ENCODE data around the gene UBAP2. TPM values are rescaled to one million over a fixed set of nuclear protein-coding genes. Genes with fewer than 3 reads are reported as not detected.
A peak's percentile ranks its signal among the peaks of the same experiment; 100 is the strongest.
"Not testable (repeated sequence)": the region's sequence is repeated elsewhere in the genome, so short reads cannot be mapped to it uniquely, and the experiment has no call there.

The UBAP2 gene
- total RNA-seq, 1 experiment from 2014 or later: 60.8 TPM

- Mint-ChIP-seq H3K9me3 (no peaks in the 10 kb centered on the region), H3K36me3 (ENCODE audit: insufficient read depth in 1 of 3, low read depth in 3 of 3) (peaks cover 4 to 54% (median 38%) of the 10 kb centered on the region in 3 experiments; a peak in 5 of 7 replicates), H3K4me3 (no peak overlapping the region), H3K4me1 (no peaks in the 10 kb centered on the region), H3K27ac (peak overlapping the region in 2 of 3 experiments; percentile 49 to 52; a peak in 2 of 7 replicates), H3K27me3 (ENCODE audit: low read depth) (no peaks in the 10 kb centered on the region)
- no peak overlapping the region for H4K5ac ChIP-seq (ENCODE audit: insufficient read length, low read depth, low read length)
- no peak overlapping the region for H2BK20ac ChIP-seq (ENCODE audit: low read depth, low read length, poor library complexity, severe bottlenecking)
- no peak overlapping the region for H3K56ac ChIP-seq (ENCODE audit: insufficient read length, low read depth, low read length)
- H3K79me2 ChIP-seq (ENCODE audit: insufficient read depth, low read length): no peaks in the 10 kb centered on the region
- no peaks in the 10 kb centered on the region for H4K20me1 ChIP-seq (ENCODE audit: control insufficient read depth, insufficient read depth, insufficient read length)
- H3K4ac ChIP-seq (ENCODE audit: low read depth, low read length): no peak overlapping the region
- H3K4me2 ChIP-seq (ENCODE audit: insufficient read depth, insufficient read length, low read length): no peak overlapping the region
- WGBS (ENCODE audit: extremely low coverage, insufficient read length, low lambda C conversion rate): no CpG with 5 or more reads among the region's 2 CpGs
- no peak overlapping the region for H3T11ph ChIP-seq (ENCODE audit: low read length)
- H4K91ac ChIP-seq (ENCODE audit: insufficient read length, low read depth, low read length): no peak overlapping the region
- no peak overlapping the region for H3K9ac ChIP-seq (ENCODE audit: extremely low read depth, insufficient read length, low read length)
- no peak overlapping the region for H2BK5ac ChIP-seq (ENCODE audit: insufficient read length, low read length)
- H2BK12ac ChIP-seq (ENCODE audit: insufficient read length, low read depth, low read length): no peak overlapping the region
- H2BK120ac ChIP-seq (ENCODE audit: low read depth, low read length, poor library complexity, severe bottlenecking): no peak overlapping the region
- no peak for DNase-seq
- no peaks in the 10 kb centered on the region for H3K27me3 ChIP-seq (ENCODE audit: insufficient read depth, low read length)
- no peak overlapping the region for H3K18ac ChIP-seq (ENCODE audit: insufficient read length, low read depth, low read length)
- H2AK5ac ChIP-seq (ENCODE audit: insufficient read length, low read length): no peak overlapping the region
- no peak overlapping the region for H4K8ac ChIP-seq (replicated peaks; ENCODE audit: insufficient read length, low read depth, low read length)
- no peaks in the 10 kb centered on the region for H3K23me2 ChIP-seq (ENCODE audit: insufficient read length, low read depth, low read length, poor library complexity, severe bottlenecking)
- no peaks in the 10 kb centered on the region for H3K79me1 ChIP-seq (ENCODE audit: insufficient read depth, low read depth, low read length, poor library complexity, severe bottlenecking)
- no peak overlapping the region for H2AFZ ChIP-seq (ENCODE audit: low read length)
- H3K4me1 ChIP-seq (ENCODE audit: insufficient read depth, low read length): no peaks in the 10 kb centered on the region
- H2BK15ac ChIP-seq (ENCODE audit: low read depth, low read length): no peak overlapping the region
- no peak overlapping the region for H3K23ac ChIP-seq (ENCODE audit: insufficient read length, low read depth, low read length)
- no peak for TF ChIP-seq CTCF (conservative IDR thresholded peaks at IDR 0.05)
- H3K14ac ChIP-seq (ENCODE audit: insufficient read depth, low read length): no peak overlapping the region
- no peaks in the 10 kb centered on the region for H3K9me3 ChIP-seq (ENCODE audit: control insufficient read depth, low read depth, low read length)
- H3K27ac ChIP-seq (ENCODE audit: insufficient read length, low read depth, low read length): no peak overlapping the region
Observed at GRCh38 chr9:33964086-33964768, 84.5 kb downstream of the UBAP2 start.

- not testable (repeated sequence) for H2AFZ ChIP-seq (ENCODE audit: low read length); H3K9me3 ChIP-seq (ENCODE audit: control insufficient read depth, low read depth, low read length); H4K91ac ChIP-seq (ENCODE audit: insufficient read length, low read depth, low read length); H4K20me1 ChIP-seq (ENCODE audit: control insufficient read depth, insufficient read depth, insufficient read length); DNase-seq; H3K4me3 Mint-ChIP-seq; H2AK5ac ChIP-seq (ENCODE audit: insufficient read length, low read length); H3K23me2 ChIP-seq (ENCODE audit: insufficient read length, low read depth, low read length, poor library complexity, severe bottlenecking); H3K4me1 Mint-ChIP-seq; H4K5ac ChIP-seq (ENCODE audit: insufficient read length, low read depth, low read length); H3K4me2 ChIP-seq (ENCODE audit: insufficient read depth, insufficient read length, low read length); H3K23ac ChIP-seq (ENCODE audit: insufficient read length, low read depth, low read length); H2BK12ac ChIP-seq (ENCODE audit: insufficient read length, low read depth, low read length); H4K8ac ChIP-seq (replicated peaks; ENCODE audit: insufficient read length, low read depth, low read length); H3K27me3 ChIP-seq (ENCODE audit: insufficient read depth, low read length); H3K14ac ChIP-seq (ENCODE audit: insufficient read depth, low read length); H2BK120ac ChIP-seq (ENCODE audit: low read depth, low read length, poor library complexity, severe bottlenecking); H3K27ac ChIP-seq (ENCODE audit: insufficient read length, low read depth, low read length); H3K4me1 ChIP-seq (ENCODE audit: insufficient read depth, low read length); H3K18ac ChIP-seq (ENCODE audit: insufficient read length, low read depth, low read length); H3K27me3 Mint-ChIP-seq (ENCODE audit: low read depth); H3K56ac ChIP-seq (ENCODE audit: insufficient read length, low read depth, low read length); H2BK15ac ChIP-seq (ENCODE audit: low read depth, low read length); H3K27ac Mint-ChIP-seq; H3K4ac ChIP-seq (ENCODE audit: low read depth, low read length); H2BK5ac ChIP-seq (ENCODE audit: insufficient read length, low read length); H3K9me3 Mint-ChIP-seq; H3K79me2 ChIP-seq (ENCODE audit: insufficient read depth, low read length); H3T11ph ChIP-seq (ENCODE audit: low read length); H3K79me1 ChIP-seq (ENCODE audit: insufficient read depth, low read depth, low read length, poor library complexity, severe bottlenecking); H2BK20ac ChIP-seq (ENCODE audit: low read depth, low read length, poor library complexity, severe bottlenecking); H3K9ac ChIP-seq (ENCODE audit: extremely low read depth, insufficient read length, low read length)
- WGBS (ENCODE audit: extremely low coverage, insufficient read length, low lambda C conversion rate): no CpG with 5 or more reads among the region's 7 CpGs
- H3K36me3 Mint-ChIP-seq (ENCODE audit: insufficient read depth in 1 of 3, low read depth in 3 of 3): peaks cover 1 to 56% (median 38%) of the 10 kb centered on the region in 3 experiments; a peak in 5 of 7 replicates
Observed at GRCh38 chr9:33962468-33962867, 86.2 kb downstream of the UBAP2 start.

Measured in H9 (cell line).